HG03045 (cell line): ENCODE results near the gene CCDC85C.

Experiments used
- ATAC-seq: cut with Tn5 transposase; IDR thresholded peaks from one replicate; pipeline ENCODE4 v1.9.1; 2021; ENCODE audit warnings: mild to moderate bottlenecking, moderate library complexity; ENCODE audit not compliant: unreplicated experiment

Gene CCDC85C

GRCh38 chr14:99527427-99528076 is 76.5 kb downstream of the CCDC85C start:
- no peak for ATAC-seq

GRCh38 chr14:99527026-99527425 is 77.0 kb downstream of the CCDC85C start:
- ATAC-seq: no peak

- no peak for ATAC-seq
These were observed 78.3 kb downstream of the CCDC85C start for GRCh38 chr14:99525699-99526080.

- no peak for ATAC-seq
These were observed 79.0 kb downstream of the CCDC85C start for GRCh38 chr14:99524804-99525698.

GRCh38 chr14:99524091-99524661 is 79.8 kb downstream of the CCDC85C start:
- ATAC-seq: no peak

GRCh38 chr14:99523704-99524055 is 80.3 kb downstream of the CCDC85C start:
- no peak for ATAC-seq

GRCh38 chr14:99522934-99523703 is 80.9 kb downstream of the CCDC85C start:
- ATAC-seq: no peak

GRCh38 chr14:99522457-99522891 is 81.5 kb downstream of the CCDC85C start:
- no peak for ATAC-seq

GRCh38 chr14:99522025-99522401 is 82.0 kb downstream of the CCDC85C start:
- ATAC-seq: no peak

- ATAC-seq: no peak
These were observed 82.6 kb downstream of the CCDC85C start for GRCh38 chr14:99521176-99522024.

GRCh38 chr14:99520571-99521081 is 83.4 kb downstream of the CCDC85C start:
- no peak for ATAC-seq

- ATAC-seq: no peak
These were observed 84.0 kb downstream of the CCDC85C start for GRCh38 chr14:99519931-99520421.

GRCh38 chr14:99519347-99519881 is 84.6 kb downstream of the CCDC85C start:
- no peak for ATAC-seq

GRCh38 chr14:99518441-99519346 is 85.3 kb downstream of the CCDC85C start:
- ATAC-seq: peak; percentile 60

- no peak for ATAC-seq
These were observed 86.2 kb downstream of the CCDC85C start for GRCh38 chr14:99517643-99518381.

- no peak for ATAC-seq
These were observed 87.0 kb downstream of the CCDC85C start for GRCh38 chr14:99516871-99517642.
